ENCODE data around the gene RAVER2. TPM values are rescaled to one million over a fixed set of nuclear protein-coding genes. Genes with fewer than 3 reads are reported as not detected.
"Not testable (repeated sequence)": the region's sequence is repeated elsewhere in the genome, so short reads cannot be mapped to it uniquely, and the experiment has no call there.

RAVER2 gene
- total and polyA plus RNA-seq, 3 donors from 2014 or later = 3.6 to 7.1 (median 6.7) TPM

GRCh38 chr1:64769971-64770370 is 25.1 kb downstream of the RAVER2 start:
- no peaks in the 10 kb centered on the region for H3K4me1 ChIP-seq
- intact Hi-C loops (cut with DNase I; ENCODE audit: low total_unique reads) = no loop called here
- H3K27ac ChIP-seq = no peak overlapping the region
- TF ChIP-seq, protein P1, sequence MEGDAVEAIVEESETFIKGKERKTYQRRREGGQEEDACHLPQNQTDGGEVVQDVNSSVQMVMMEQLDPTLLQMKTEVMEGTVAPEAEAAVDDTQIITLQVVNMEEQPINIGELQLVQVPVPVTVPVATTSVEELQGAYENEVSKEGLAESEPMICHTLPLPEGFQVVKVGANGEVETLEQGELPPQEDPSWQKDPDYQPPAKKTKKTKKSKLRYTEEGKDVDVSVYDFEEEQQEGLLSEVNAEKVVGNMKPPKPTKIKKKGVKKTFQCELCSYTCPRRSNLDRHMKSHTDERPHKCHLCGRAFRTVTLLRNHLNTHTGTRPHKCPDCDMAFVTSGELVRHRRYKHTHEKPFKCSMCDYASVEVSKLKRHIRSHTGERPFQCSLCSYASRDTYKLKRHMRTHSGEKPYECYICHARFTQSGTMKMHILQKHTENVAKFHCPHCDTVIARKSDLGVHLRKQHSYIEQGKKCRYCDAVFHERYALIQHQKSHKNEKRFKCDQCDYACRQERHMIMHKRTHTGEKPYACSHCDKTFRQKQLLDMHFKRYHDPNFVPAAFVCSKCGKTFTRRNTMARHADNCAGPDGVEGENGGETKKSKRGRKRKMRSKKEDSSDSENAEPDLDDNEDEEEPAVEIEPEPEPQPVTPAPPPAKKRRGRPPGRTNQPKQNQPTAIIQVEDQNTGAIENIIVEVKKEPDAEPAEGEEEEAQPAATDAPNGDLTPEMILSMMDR (IDR thresholded peaks at IDR 0.05) = no peak
- TF ChIP-seq POLR2A (IDR thresholded peaks at IDR 0.05) = no peak
- H3K4me3 ChIP-seq = no peak overlapping the region
- no peaks in the 10 kb centered on the region for H3K36me3 ChIP-seq (ENCODE audit: low read depth, missing control alignments)
- WGBS, 2 donors = 87 to 95% methylated on average over 2 of the region's 2 CpGs
- no peak for DNase-seq
- H3K9me3 ChIP-seq = no peaks in the 10 kb centered on the region
- no peaks in the 10 kb centered on the region for H3K27me3 ChIP-seq

- H3K36me3 ChIP-seq (ENCODE audit: low read depth, missing control alignments); DNase-seq; H3K4me1 ChIP-seq; intact Hi-C loops (cut with DNase I; ENCODE audit: low total_unique reads); H3K9me3 ChIP-seq; H3K27me3 ChIP-seq; H3K27ac ChIP-seq; H3K4me3 ChIP-seq: not testable (repeated sequence)
- WGBS, 2 donors = 92 to 93% methylated on average over 3 of the region's 3 CpGs
Measured at GRCh38 chr1:64773306-64773705, 28.4 kb downstream of the RAVER2 start.

DNA sequence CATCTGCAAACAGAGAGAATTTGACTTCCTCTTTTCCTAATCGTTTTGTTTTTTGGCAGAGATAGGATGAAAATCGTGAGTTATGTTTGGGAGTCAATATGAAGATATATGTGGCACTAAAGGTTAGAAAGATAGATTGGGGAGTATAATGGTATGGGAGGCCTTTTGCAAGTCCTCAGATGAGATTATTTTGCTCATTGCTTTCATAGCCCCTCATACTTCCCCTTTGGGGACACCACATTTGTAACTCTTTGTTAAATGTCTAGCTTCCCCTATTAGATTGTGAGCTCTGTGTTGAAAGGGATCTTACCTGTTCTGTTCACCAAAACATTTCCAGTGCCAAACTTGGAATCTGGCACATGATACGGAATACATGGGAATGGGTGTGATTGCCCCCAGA is 30.2 kb downstream of the RAVER2 start:
- no peaks in the 10 kb centered on the region for H3K27me3 ChIP-seq
- H3K4me3 ChIP-seq = no peak overlapping the region
- TF ChIP-seq POLR2A (IDR thresholded peaks at IDR 0.05) = no peak
- TF ChIP-seq, protein P1 (IDR thresholded peaks at IDR 0.05) = no peak
- WGBS, 2 donors = 78 to 80% methylated on average over 3 of the region's 3 CpGs
- no peaks in the 10 kb centered on the region for H3K4me1 ChIP-seq
- no peaks in the 10 kb centered on the region for H3K9me3 ChIP-seq
- H3K27ac ChIP-seq = no peak overlapping the region
- H3K36me3 ChIP-seq (ENCODE audit: low read depth, missing control alignments) = no peaks in the 10 kb centered on the region
- intact Hi-C loops (cut with DNase I; ENCODE audit: low total_unique reads) = no loop called here
- DNase-seq = no peak

DNA sequence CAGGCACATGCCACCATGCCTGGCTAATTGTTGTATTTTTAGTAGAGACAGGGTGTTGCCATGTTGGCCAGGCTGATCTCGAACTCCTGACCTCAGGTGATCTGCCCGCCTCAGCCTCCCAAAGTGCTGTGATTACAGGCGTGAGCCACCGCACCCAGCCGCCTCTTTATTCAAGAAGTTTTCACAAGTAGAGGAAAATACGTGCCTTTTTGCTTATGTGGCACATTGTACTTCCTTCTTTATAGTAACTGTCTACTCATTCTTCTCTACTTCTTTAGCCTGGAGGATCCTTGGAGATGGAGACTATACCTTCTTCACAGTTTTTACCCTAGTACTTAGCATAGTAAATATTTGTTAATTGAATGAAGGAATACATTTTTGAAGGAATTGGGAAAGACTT is 37.2 kb downstream of the RAVER2 start:
- H3K4me1 ChIP-seq; H3K9me3 ChIP-seq; H3K4me3 ChIP-seq; DNase-seq; H3K36me3 ChIP-seq (ENCODE audit: low read depth, missing control alignments); intact Hi-C loops (cut with DNase I; ENCODE audit: low total_unique reads); H3K27ac ChIP-seq; H3K27me3 ChIP-seq: not testable (repeated sequence)
- 95 to 98% methylated on average over 6 of the region's 6 CpGs for WGBS, 2 donors

DNA sequence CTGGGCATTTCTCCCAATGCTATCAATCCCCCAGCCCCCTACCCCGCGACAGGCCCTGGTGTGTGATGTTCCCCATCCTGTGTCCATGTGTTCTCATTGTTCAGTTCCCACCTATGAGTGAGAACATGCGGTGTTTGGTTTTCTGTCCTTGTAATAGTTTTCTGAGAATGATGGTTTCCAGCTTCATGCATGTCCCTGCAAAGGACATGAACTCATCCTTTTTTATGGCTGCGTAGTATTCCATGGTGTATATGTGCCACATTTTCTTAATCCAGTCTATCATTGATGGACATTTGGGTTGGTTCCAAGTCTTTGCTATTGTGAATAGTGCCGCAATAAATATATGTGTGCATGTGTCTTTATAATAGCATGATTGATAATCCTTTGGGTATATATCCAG is 38.0 kb downstream of the RAVER2 start:
- not testable (repeated sequence) for H3K9me3 ChIP-seq
- WGBS, 2 donors = 97 to 98% methylated on average over 5 of the region's 5 CpGs

DNA sequence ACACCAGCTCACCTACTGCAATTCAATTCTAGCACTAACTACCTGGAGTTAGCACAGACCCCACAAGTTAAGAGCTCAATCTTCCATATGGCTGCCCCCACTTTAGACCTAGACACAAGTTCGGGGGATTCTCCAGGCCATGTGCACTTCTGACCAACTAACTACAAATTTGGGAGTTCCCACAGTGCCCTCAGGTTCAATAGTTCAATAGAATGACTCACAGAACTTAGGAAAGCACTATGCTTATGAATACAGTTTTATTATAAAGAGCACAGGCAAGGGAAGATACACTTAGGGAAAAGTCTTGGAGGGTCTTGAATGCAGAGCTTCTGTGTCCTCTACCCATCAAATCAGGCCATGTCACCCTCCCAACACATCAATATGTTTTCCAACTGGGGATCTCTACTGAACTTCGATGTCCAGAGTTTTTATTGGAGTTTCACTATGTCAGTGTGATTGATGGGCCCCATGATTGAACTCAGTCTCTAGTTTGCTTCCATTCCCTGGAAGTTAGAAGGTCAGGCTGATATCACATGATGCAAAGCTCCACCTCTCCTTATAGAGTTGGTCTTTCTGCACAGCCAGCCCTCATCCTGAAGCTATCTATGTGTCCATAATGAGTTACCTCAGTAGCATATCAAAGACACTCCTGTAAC is 46.1 kb downstream of the RAVER2 start:
- no peaks in the 10 kb centered on the region for H3K27me3 ChIP-seq
- no peak overlapping the region for H3K4me3 ChIP-seq
- no peak overlapping the region for H3K27ac ChIP-seq
- no peak for TF ChIP-seq POLR2A (IDR thresholded peaks at IDR 0.05)
- intact Hi-C loops (cut with DNase I; ENCODE audit: low total_unique reads) = no loop called here
- WGBS, 2 donors = 88 to 93% methylated on average over 2 of the region's 2 CpGs
- H3K4me1 ChIP-seq = no peaks in the 10 kb centered on the region
- no peaks in the 10 kb centered on the region for H3K9me3 ChIP-seq
- DNase-seq = no peak
- H3K36me3 ChIP-seq (ENCODE audit: low read depth, missing control alignments) = no peaks in the 10 kb centered on the region

More for the DNA sequence above, 38.0 kb downstream of the RAVER2 start:
- DNase-seq; H3K4me1 ChIP-seq; H3K27ac ChIP-seq; intact Hi-C loops (cut with DNase I; ENCODE audit: low total_unique reads); H3K27me3 ChIP-seq; H3K36me3 ChIP-seq (ENCODE audit: low read depth, missing control alignments); H3K4me3 ChIP-seq: not testable (repeated sequence)

- H3K27me3 ChIP-seq = no peaks in the 10 kb centered on the region
- no peak overlapping the region for H3K27ac ChIP-seq
- no peak overlapping the region for H3K4me3 ChIP-seq
- H3K36me3 ChIP-seq (ENCODE audit: low read depth, missing control alignments) = no peaks in the 10 kb centered on the region
- no peak for TF ChIP-seq POLR2A (IDR thresholded peaks at IDR 0.05)
- TF ChIP-seq, protein P1 (IDR thresholded peaks at IDR 0.05) = no peak
- no peak for DNase-seq
- intact Hi-C loops (cut with DNase I; ENCODE audit: low total_unique reads) = no loop called here
- H3K4me1 ChIP-seq = no peaks in the 10 kb centered on the region
- H3K9me3 ChIP-seq = no peaks in the 10 kb centered on the region
Measured at GRCh38 chr1:64798872-64799271, 54.0 kb downstream of the RAVER2 start.

All from testis (tissue), 3 donors.